ENCODE measurements around the gene GNLY. TPM values are rescaled to one million over a fixed set of nuclear protein-coding genes. Genes with fewer than 3 reads are reported as not detected.
A peak's percentile ranks its signal among the peaks of the same experiment; 100 is the strongest.

GNLY gene
- total RNA-seq, 1 donor from 2014 or later, result not detected

DNA sequence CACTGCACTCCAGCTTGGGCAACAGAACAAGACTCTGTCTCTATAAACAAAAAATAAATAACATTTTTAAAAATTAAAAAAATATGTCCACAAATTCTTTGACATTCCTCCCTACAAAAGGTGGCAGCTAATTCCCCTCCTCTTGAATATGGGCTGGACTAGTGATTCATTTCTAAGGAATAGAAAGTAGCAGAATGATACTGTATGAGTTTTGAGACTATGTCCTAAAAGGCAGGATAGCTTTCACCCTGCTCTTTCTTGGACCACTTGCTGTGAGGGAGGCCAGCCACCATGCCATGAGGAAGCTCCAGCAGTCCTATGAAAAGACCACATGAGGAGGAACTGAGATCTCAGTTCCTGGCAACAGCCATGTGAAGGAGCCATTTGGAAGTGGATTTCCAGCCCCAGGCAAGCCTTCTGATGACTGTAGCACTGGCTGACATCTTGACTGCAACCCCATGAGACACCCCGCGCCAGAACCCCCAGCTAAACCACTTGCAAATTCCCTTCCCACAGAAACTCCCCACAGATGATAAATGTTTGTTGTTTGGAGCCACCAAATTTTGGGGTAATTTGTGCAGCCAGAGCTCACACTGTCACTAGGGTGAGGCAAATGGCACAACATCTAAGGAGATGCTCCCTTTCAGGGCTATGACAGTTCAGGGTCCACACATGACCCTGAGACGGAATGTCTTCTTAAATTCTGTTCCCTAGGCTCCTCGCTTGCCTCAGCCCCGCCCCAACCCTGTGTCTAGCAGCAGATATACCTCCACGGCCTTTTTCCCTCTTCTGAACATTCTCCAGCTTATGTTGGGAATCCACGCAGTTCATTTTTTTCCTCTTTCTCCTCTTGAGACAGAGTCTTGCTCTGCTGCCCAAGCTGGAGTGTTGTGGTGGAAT lies 42.5 kb downstream of the GNLY start:
- Histone ChIP-seq H2AFZ (ENCODE audit: low read depth, low read length) (no peak overlapping the region), H3K79me2 (ENCODE audit: insufficient read depth, low read length) (no peaks in the 10 kb centered on the region), H3K27ac (ENCODE audit: low read depth, low read length) (no peak overlapping the region), H3K9me3 (ENCODE audit: insufficient read depth, low read depth, low read length) (no peaks in the 10 kb centered on the region), H4K20me1 (ENCODE audit: insufficient read depth, low read length) (no peaks in the 10 kb centered on the region), H3K4me2 (ENCODE audit: low read length) (no peak overlapping the region), H3K36me3 (ENCODE audit: insufficient read depth, low read length) (no peaks in the 10 kb centered on the region), H3K9ac (ENCODE audit: low read length) (no peak overlapping the region), H3K4me1 (ENCODE audit: insufficient read depth, low read length) (peaks cover 10% of the 10 kb centered on the region), H3K27me3 (ENCODE audit: insufficient read depth, low read length) (no peaks in the 10 kb centered on the region), H3K4me3 (ENCODE audit: insufficient read depth, low read depth, low read length) (no peak overlapping the region)
- DNase-seq (ENCODE audit: low read depth) (no peak), FAIRE-seq (peak; percentile 32)
- Mint-ChIP-seq H3K9me3 (ENCODE audit: unreplicated experiment) (peaks cover 9% of the 10 kb centered on the region), H3K36me3 (ENCODE audit: low read depth, unreplicated experiment) (peaks cover 1% of the 10 kb centered on the region), H3K27me3 (ENCODE audit: low read depth, unreplicated experiment) (peaks cover 60% of the 10 kb centered on the region), H3K4me1 (ENCODE audit: low read depth, unreplicated experiment) (peaks cover 3% of the 10 kb centered on the region), H3K4me3 (ENCODE audit: unreplicated experiment) (no peak overlapping the region), H3K27ac (ENCODE audit: unreplicated experiment) (no peak overlapping the region)
- TF ChIP-seq EZH2 (IDR thresholded peaks at IDR 0.05; ENCODE audit: insufficient read depth, low read length), result no peak
- TF ChIP-seq, protein P1, sequence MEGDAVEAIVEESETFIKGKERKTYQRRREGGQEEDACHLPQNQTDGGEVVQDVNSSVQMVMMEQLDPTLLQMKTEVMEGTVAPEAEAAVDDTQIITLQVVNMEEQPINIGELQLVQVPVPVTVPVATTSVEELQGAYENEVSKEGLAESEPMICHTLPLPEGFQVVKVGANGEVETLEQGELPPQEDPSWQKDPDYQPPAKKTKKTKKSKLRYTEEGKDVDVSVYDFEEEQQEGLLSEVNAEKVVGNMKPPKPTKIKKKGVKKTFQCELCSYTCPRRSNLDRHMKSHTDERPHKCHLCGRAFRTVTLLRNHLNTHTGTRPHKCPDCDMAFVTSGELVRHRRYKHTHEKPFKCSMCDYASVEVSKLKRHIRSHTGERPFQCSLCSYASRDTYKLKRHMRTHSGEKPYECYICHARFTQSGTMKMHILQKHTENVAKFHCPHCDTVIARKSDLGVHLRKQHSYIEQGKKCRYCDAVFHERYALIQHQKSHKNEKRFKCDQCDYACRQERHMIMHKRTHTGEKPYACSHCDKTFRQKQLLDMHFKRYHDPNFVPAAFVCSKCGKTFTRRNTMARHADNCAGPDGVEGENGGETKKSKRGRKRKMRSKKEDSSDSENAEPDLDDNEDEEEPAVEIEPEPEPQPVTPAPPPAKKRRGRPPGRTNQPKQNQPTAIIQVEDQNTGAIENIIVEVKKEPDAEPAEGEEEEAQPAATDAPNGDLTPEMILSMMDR (IDR thresholded peaks at IDR 0.05; ENCODE audit: insufficient read depth, low read depth, low read length), result no peak

DNA sequence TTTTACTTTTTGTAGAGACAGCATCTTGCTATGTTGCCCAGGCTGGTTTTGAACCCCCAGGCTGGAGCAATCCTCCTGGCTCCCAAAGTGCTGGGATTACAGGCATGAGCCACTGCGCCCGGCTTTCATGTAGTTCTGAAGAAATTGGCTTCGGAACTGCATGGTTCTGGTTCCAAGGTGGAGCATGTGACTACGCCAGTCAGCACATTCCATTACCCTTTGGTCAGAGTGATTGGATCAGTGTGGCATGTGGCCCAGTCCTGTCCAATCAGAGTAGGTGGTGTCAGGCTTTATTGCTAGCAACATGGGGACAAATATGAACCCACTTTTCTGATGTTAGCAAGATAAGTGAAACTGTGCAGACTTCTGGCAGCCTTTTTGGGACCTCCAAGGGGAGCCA lies 43.3 kb downstream of the GNLY start:
- H3K9me3 ChIP-seq (ENCODE audit: insufficient read depth, low read depth, low read length), result no peaks in the 10 kb centered on the region
- peaks cover 10% of the 10 kb centered on the region for H3K4me1 Mint-ChIP-seq (ENCODE audit: low read depth, unreplicated experiment)
- H3K9ac ChIP-seq (ENCODE audit: low read length), result no peak overlapping the region
- no peaks in the 10 kb centered on the region for H3K27me3 ChIP-seq (ENCODE audit: insufficient read depth, low read length)
- TF ChIP-seq EZH2 (IDR thresholded peaks at IDR 0.05; ENCODE audit: insufficient read depth, low read length), result no peak
- TF ChIP-seq, protein P1 (IDR thresholded peaks at IDR 0.05; ENCODE audit: insufficient read depth, low read depth, low read length), result no peak
- H3K36me3 ChIP-seq (ENCODE audit: insufficient read depth, low read length), result no peaks in the 10 kb centered on the region
- H3K27me3 Mint-ChIP-seq (ENCODE audit: low read depth, unreplicated experiment), result peaks cover 59% of the 10 kb centered on the region
- peaks cover 17% of the 10 kb centered on the region for H3K4me1 ChIP-seq (ENCODE audit: insufficient read depth, low read length)
- no peak overlapping the region for H3K27ac Mint-ChIP-seq (ENCODE audit: unreplicated experiment)
- peaks cover 9% of the 10 kb centered on the region for H3K9me3 Mint-ChIP-seq (ENCODE audit: unreplicated experiment)
- no peak overlapping the region for H3K4me2 ChIP-seq (ENCODE audit: low read length)
- no peaks in the 10 kb centered on the region for H3K79me2 ChIP-seq (ENCODE audit: insufficient read depth, low read length)
- FAIRE-seq (peak; percentile 60), DNase-seq (ENCODE audit: low read depth) (peak; percentile 85)
- H2AFZ ChIP-seq (ENCODE audit: low read depth, low read length), result no peak overlapping the region
- peaks cover 1% of the 10 kb centered on the region for H3K36me3 Mint-ChIP-seq (ENCODE audit: low read depth, unreplicated experiment)
- H3K27ac ChIP-seq (ENCODE audit: low read depth, low read length), result no peak overlapping the region
- H3K4me3 Mint-ChIP-seq (ENCODE audit: unreplicated experiment), result no peak overlapping the region
- H4K20me1 ChIP-seq (ENCODE audit: insufficient read depth, low read length), result no peaks in the 10 kb centered on the region
- H3K4me3 ChIP-seq (ENCODE audit: insufficient read depth, low read depth, low read length), result no peak overlapping the region

DNA sequence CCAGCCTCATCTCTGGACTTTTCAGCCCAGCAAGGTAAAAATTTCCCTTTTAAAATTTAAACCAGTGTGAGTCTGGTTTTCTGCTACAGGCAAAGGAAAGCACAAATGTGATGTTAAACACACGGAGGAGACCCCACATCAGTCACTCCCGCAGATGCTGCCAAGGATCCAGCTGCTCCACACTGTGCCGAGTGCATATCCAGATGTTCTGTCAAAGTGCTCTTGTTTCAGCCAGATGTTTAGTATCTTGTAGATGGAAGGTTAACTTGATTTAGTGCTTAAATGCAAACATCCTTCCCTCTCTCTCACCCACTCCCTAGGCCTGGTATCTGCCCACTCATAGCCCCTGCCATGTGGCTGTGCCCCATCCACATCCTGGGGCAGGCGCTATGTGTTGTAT lies 43.8 kb downstream of the GNLY start:
- H3K4me1 ChIP-seq (ENCODE audit: insufficient read depth, low read length), result peaks cover 22% of the 10 kb centered on the region
- no peak for FAIRE-seq
- no peaks in the 10 kb centered on the region for H4K20me1 ChIP-seq (ENCODE audit: insufficient read depth, low read length)
- no peaks in the 10 kb centered on the region for H3K79me2 ChIP-seq (ENCODE audit: insufficient read depth, low read length)
- H3K27me3 Mint-ChIP-seq (ENCODE audit: low read depth, unreplicated experiment), result peaks cover 54% of the 10 kb centered on the region
- H3K4me1 Mint-ChIP-seq (ENCODE audit: low read depth, unreplicated experiment), result peaks cover 15% of the 10 kb centered on the region
- no peaks in the 10 kb centered on the region for H3K27me3 ChIP-seq (ENCODE audit: insufficient read depth, low read length)
- H3K36me3 ChIP-seq (ENCODE audit: insufficient read depth, low read length), result no peaks in the 10 kb centered on the region
- no peak overlapping the region for H3K9ac ChIP-seq (ENCODE audit: low read length)
- no peak overlapping the region for H3K27ac ChIP-seq (ENCODE audit: low read depth, low read length)
- H3K9me3 Mint-ChIP-seq (ENCODE audit: unreplicated experiment), result peaks cover 9% of the 10 kb centered on the region
- no peak overlapping the region for H2AFZ ChIP-seq (ENCODE audit: low read depth, low read length)
- no peak overlapping the region for H3K4me2 ChIP-seq (ENCODE audit: low read length)
- no peak overlapping the region for H3K27ac Mint-ChIP-seq (ENCODE audit: unreplicated experiment)
- DNase-seq (ENCODE audit: low read depth), result no peak
- H3K4me3 Mint-ChIP-seq (ENCODE audit: unreplicated experiment), result no peak overlapping the region
- H3K4me3 ChIP-seq (ENCODE audit: insufficient read depth, low read depth, low read length), result no peak overlapping the region
- H3K9me3 ChIP-seq (ENCODE audit: insufficient read depth, low read depth, low read length), result no peaks in the 10 kb centered on the region
- peaks cover 1% of the 10 kb centered on the region for H3K36me3 Mint-ChIP-seq (ENCODE audit: low read depth, unreplicated experiment)
- TF ChIP-seq, protein P1 (IDR thresholded peaks at IDR 0.05; ENCODE audit: insufficient read depth, low read depth, low read length), result no peak
- TF ChIP-seq EZH2 (IDR thresholded peaks at IDR 0.05; ENCODE audit: insufficient read depth, low read length), result no peak

All from astrocyte (in vitro differentiated cells and primary cell).